Nephron progenitor cell (in vitro differentiated cells): ENCODE results near the gene CRTC3.
"Not testable (repeated sequence)": the region's sequence is repeated elsewhere in the genome, so short reads cannot be mapped to it uniquely, and the experiment has no call there.

Source experiments
- DNase-seq: peaks from one replicate; pipeline ENCODE4 v3.0.0; 2021
- H3K27ac Mint-ChIP-seq: 2 replicates; pipeline ENCODE4 v1.8.0; 2021; ENCODE audit warnings: mild to moderate bottlenecking, moderate library complexity, mixed read lengths
- H3K27me3 Mint-ChIP-seq: 2 replicates; pipeline ENCODE4 v1.8.0; 2021; ENCODE audit warnings: mild to moderate bottlenecking, low read depth, mixed read lengths; ENCODE audit not compliant: poor library complexity
- H3K36me3 Mint-ChIP-seq: 2 replicates; pipeline ENCODE4 v1.8.0; 2021; ENCODE audit warnings: low read depth, mixed read lengths
- H3K4me1 Mint-ChIP-seq: 2 replicates; pipeline ENCODE4 v1.8.0; 2021; ENCODE audit warnings: mixed read lengths
- H3K4me3 Mint-ChIP-seq: 2 replicates; pipeline ENCODE4 v1.8.0; 2021; ENCODE audit warnings: mild to moderate bottlenecking, moderate library complexity, mixed read lengths
- H3K9me3 Mint-ChIP-seq: 2 replicates; pipeline ENCODE4 v1.8.0; 2021; ENCODE audit warnings: mild to moderate bottlenecking, moderate library complexity, mixed read lengths
- TF ChIP-seq, protein P1 (sequence below): fragments of 200-600 bp; sonication (generic); IDR thresholded peaks from 2 replicates; pipeline ENCODE4 v1.5.0; 2021; ENCODE audit warnings: antibody characterized with exemption

Gene CRTC3

DNA sequence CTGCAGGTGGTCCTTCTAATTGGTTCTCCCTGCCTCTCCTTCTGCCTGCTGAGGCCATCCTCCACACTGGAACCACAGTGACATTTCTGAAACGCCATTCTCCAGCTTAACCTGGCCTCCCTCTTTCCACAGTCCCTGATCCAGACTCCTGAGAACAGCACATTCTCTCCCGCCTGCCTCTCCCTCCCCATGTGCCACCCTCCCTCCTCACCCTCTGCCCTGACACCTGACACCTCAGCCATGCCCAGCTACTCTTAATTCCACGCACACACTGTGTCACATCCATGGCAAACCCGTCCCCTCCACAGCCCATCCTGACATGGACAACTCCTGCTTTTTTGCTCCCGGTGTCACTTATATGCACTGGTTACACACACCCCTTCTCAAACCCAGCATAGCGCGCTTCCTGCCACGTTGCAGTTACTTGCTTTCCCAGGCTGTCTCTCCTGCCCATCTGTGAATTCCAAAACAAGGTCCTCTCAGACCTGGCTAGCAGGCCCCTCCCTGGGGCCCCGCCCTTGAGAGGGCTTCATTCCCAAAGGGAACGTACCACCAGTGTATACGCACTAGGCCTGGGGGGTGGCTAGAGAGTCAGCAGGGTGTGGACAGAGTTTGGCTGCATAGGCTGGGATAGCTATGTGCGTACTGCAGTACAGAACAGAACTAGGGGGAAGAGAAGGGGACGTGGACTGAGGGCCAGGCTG is 94.7 kb downstream of the CRTC3 start:
- H3K4me3 Mint-ChIP-seq, result no peak overlapping the region
- no peaks in the 10 kb centered on the region for H3K9me3 Mint-ChIP-seq
- H3K4me1 Mint-ChIP-seq, result peaks cover 13% of the 10 kb centered on the region
- no peak overlapping the region for H3K27ac Mint-ChIP-seq
- no peaks in the 10 kb centered on the region for H3K27me3 Mint-ChIP-seq
- no peak for DNase-seq
- H3K36me3 Mint-ChIP-seq, result peaks cover 29% of the 10 kb centered on the region
- TF ChIP-seq, protein P1, sequence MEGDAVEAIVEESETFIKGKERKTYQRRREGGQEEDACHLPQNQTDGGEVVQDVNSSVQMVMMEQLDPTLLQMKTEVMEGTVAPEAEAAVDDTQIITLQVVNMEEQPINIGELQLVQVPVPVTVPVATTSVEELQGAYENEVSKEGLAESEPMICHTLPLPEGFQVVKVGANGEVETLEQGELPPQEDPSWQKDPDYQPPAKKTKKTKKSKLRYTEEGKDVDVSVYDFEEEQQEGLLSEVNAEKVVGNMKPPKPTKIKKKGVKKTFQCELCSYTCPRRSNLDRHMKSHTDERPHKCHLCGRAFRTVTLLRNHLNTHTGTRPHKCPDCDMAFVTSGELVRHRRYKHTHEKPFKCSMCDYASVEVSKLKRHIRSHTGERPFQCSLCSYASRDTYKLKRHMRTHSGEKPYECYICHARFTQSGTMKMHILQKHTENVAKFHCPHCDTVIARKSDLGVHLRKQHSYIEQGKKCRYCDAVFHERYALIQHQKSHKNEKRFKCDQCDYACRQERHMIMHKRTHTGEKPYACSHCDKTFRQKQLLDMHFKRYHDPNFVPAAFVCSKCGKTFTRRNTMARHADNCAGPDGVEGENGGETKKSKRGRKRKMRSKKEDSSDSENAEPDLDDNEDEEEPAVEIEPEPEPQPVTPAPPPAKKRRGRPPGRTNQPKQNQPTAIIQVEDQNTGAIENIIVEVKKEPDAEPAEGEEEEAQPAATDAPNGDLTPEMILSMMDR, result no peak

DNA sequence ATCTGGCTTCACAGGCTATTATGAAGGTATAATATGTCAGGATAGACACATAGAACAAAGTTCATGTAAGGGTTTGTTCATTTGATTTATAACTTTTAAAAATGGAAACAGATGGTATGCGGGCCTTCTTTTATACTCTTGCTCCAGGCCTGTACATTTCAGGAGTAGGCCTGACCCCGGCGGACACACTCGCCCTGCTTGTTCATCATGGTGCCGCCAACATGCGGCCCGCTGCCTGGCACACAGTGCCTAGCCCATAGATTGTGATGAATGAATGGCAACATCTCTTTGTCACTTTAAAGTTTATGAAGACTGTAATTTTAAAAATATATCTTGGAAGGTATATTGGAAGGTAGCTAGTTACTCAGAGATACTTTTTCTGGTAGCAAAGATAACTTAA is 95.3 kb downstream of the CRTC3 start:
- H3K36me3 Mint-ChIP-seq, result peaks cover 30% of the 10 kb centered on the region
- H3K4me1 Mint-ChIP-seq, result peaks cover 8% of the 10 kb centered on the region
- H3K4me3 Mint-ChIP-seq, result no peak overlapping the region
- TF ChIP-seq, protein P1, result no peak
- no peak overlapping the region for H3K27ac Mint-ChIP-seq
- H3K9me3 Mint-ChIP-seq, result no peaks in the 10 kb centered on the region
- no peak for DNase-seq
- no peaks in the 10 kb centered on the region for H3K27me3 Mint-ChIP-seq

DNA sequence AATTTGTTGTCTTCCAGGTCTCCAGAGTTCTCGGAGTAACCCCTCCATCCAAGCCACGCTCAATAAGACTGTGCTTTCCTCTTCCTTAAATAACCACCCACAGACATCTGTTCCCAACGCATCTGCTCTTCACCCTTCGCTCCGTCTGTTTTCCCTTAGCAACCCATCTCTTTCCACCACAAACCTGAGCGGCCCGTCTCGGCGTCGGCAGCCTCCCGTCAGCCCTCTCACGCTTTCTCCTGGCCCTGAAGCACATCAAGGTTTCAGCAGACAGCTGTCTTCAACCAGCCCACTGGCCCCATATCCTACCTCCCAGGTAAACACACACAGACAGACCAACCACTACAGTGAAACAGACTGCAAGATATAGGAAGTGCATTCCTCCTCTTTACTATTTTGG is 99.5 kb downstream of the CRTC3 start:
- DNase-seq, result no peak
- Mint-ChIP-seq H3K4me1 (no peaks in the 10 kb centered on the region), H3K36me3 (peaks cover 43% of the 10 kb centered on the region), H3K4me3 (no peak overlapping the region), H3K9me3 (no peaks in the 10 kb centered on the region), H3K27ac (no peak overlapping the region), H3K27me3 (no peaks in the 10 kb centered on the region)
- TF ChIP-seq, protein P1, result no peak

DNA sequence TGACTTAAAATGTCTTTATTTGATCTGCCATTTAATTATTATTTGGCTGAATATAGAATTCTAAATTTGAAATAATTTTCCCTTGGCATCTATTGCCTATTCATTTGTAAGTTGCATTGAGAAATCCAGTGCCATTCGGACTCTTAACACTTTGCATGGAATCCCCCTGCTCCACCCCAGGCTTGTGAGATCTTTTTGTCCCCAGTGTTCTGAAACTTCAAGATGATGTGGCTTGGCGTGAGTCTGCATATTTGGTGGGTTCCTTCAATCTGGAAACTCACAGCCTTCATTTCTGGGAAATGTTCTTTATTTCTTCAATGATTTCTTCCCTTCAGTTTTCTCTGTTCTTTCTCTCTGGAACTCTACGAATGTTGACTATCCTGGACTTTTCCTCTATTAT is 103.6 kb downstream of the CRTC3 start:
- TF ChIP-seq, protein P1, result no peak
- Mint-ChIP-seq H3K27ac (peak overlapping the region; percentile 41), H3K9me3 (peaks cover 10% of the 10 kb centered on the region), H3K36me3 (peaks cover 62% of the 10 kb centered on the region), H3K4me1 (no peaks in the 10 kb centered on the region), H3K27me3 (no peaks in the 10 kb centered on the region), H3K4me3 (no peak overlapping the region)
- DNase-seq, result no peak

DNA sequence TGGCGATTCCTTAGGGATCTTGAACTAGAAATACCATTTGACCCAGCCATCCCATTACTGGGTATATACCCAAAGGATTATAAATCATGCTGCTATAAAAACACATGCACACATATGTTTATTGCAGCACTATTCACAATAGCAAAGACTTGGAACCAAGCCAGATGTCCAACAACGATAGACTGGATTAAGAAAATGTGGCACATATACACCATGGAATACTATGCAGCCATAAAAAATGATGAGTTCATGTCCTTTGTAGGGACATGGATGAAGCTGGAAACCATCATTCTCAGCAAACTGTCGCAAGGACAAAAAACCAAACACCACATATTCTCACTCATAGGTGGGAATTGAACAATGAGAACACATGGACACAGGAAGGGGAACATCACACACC is 107.3 kb downstream of the CRTC3 start:
- H3K4me3 Mint-ChIP-seq, H3K27me3 Mint-ChIP-seq, H3K27ac Mint-ChIP-seq, H3K4me1 Mint-ChIP-seq, DNase-seq: not testable (repeated sequence)
- Mint-ChIP-seq H3K36me3 (peaks cover 63% of the 10 kb centered on the region), H3K9me3 (peaks cover 10% of the 10 kb centered on the region)

DNA sequence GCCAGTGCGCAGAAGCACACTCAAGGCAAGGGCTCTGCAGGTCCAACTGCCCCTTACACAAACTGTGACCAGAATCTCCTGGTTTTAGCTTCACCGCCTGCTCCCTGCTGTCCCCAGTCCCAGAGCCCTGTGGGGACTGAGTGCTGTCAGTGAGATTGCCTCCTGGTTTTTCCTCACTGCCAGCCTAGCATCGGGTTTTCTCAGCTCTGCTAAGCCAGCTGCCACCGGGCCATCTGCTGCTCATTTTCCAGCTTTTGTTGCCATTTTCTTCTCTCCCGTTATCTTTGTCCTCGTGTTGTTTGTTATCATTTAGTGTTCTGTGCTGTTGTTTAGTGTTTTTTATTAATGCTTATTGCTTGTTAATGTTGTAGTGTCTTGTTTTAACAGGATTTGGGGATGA is 108.0 kb downstream of the CRTC3 start:
- H3K4me1 Mint-ChIP-seq, result no peaks in the 10 kb centered on the region
- TF ChIP-seq, protein P1, result no peak
- H3K9me3 Mint-ChIP-seq, result peaks cover 10% of the 10 kb centered on the region
- peak overlapping the region; percentile 56 for H3K27ac Mint-ChIP-seq
- DNase-seq, result no peak
- no peak overlapping the region for H3K4me3 Mint-ChIP-seq
- H3K36me3 Mint-ChIP-seq, result peaks cover 68% of the 10 kb centered on the region
- no peaks in the 10 kb centered on the region for H3K27me3 Mint-ChIP-seq
